GM19468 (cell line): ENCODE measurements around the gene CCDC9B.

Experiments
- ATAC-seq: cut with Tn5 transposase; IDR thresholded peaks from one replicate; pipeline ENCODE4 v1.9.1; 2021; ENCODE audit warnings: mild to moderate bottlenecking, moderate library complexity, moderate number of reproducible peaks; ENCODE audit not compliant: unreplicated experiment; ENCODE audit errors: extremely low read depth

Gene CCDC9B

DNA sequence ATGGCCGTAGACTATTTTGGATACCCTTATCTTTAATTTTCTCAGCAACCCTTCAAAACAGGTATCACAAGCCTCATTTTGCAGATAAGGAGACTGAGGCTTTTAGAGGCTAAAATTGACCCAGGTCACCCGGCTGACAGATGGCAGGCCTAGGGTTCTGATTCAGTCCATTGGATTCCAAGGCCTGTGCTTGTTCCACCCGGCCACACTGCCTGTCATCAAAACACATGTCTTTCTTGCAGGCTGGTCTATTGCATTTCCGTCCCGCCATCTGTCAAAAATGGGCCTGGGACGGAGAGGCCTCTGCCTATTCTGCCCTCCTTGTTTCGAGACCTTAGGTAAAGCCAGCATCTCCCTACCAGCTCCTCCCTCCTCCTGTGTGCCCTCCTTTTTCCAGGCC, 9.1 kb downstream of the CCDC9B start:
- no peak for ATAC-seq

DNA sequence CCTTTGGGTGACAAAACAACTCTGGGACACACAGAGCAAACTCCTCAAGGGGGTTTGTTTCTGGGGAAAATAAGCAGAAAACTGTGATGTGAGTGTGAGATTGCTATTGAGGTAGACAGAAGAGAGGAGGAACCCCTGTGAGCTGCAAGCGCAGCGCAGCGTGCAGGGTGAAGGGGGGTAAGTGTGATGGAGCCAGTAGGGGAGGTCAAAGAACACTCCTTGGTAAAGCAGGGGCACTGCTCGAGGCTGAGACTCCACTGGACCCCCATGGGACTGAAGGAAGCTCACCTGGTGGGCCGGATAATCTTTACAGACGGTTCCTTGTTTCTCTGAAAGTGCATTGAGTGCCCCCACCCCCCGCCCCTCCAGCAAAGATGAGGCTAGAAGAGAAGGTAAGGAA, 9.7 kb downstream of the CCDC9B start:
- ATAC-seq: no peak

GRCh38 chr15:40330368-40330836, 10.3 kb downstream of the CCDC9B start:
- no peak for ATAC-seq

DNA sequence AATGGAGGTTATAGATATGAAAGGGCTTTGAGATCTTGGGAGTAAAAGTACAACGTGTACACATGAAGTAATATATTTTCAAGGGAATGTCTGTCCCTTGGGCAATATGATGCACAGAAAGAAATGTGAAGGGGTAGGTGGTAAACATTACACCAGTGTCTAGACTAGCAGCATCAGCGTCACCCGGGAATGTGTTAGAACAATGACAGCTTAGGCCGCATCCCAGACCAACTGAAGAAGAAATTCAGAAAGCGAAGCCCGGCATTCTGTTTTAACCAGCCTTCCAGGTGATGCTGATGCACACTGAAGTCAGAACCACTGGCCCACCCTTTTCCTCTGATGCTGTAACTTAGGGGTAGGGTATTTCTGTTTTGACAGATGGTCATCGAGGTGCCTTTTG, 10.9 kb downstream of the CCDC9B start:
- no peak for ATAC-seq

DNA sequence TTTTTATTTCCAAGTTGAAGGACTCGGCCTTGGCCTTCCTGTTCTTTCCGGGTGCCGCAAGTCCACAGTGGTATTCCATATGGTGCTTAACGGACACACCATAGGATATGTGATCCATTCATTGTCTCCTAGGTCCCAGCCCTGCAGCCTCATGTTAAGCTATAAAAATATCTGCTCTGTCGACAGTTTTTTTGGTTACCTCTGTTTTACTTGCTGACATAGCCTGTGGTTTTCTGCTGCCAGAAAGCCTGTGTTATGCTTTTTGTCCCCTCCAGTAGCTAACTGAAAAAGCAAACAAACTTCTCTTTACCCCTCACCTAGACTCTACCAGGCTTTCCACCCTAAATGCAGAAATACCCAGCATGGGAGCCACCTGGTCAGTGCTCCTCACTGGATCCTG, 12.0 kb downstream of the CCDC9B start:
- no peak for ATAC-seq

DNA sequence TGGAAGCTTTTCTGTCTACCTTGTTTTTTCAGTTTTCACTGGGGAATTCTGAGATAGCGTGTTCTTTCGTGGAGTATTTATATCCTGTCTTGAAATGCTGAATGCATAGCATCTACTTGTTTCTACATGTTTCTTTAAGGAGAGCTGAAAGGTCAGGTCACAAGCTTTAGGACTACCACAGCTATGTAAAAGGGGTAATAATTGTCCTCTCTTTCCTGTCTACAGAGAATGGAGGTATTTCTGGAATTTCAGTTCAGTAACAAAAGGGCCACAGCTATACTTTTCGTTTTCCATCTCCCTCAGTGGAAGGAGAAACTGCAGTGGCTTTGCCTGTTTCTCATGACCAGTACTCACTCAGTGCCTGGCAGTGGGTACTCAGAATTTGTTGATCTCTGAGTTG, 12.6 kb downstream of the CCDC9B start:
- ATAC-seq: no peak

DNA sequence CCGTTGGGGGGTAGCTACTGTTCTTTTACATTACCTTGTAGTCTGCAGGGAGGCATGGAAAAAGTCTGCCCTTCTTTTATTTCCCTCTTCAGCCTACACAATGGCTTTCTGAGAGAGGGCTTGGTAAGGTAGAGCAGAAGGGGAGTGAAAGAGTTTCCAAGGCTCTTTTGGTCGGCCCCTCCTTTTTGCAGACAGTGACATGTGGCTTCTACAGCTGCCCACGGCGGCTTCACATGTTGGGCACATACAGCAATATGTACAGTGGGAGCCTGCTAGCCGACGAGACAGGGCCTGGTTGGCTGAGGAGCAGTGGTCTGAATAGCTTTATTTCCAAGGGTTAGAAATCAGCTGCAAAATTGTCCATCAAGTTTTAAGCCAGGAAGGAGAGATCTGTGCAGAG, 13.3 kb downstream of the CCDC9B start:
- no peak for ATAC-seq

- ATAC-seq: no peak
Observed at GRCh38 chr15:40325700-40326099, 15.0 kb downstream of the CCDC9B start.

GRCh38 chr15:40325188-40325587, 15.6 kb downstream of the CCDC9B start:
- no peak for ATAC-seq

DNA sequence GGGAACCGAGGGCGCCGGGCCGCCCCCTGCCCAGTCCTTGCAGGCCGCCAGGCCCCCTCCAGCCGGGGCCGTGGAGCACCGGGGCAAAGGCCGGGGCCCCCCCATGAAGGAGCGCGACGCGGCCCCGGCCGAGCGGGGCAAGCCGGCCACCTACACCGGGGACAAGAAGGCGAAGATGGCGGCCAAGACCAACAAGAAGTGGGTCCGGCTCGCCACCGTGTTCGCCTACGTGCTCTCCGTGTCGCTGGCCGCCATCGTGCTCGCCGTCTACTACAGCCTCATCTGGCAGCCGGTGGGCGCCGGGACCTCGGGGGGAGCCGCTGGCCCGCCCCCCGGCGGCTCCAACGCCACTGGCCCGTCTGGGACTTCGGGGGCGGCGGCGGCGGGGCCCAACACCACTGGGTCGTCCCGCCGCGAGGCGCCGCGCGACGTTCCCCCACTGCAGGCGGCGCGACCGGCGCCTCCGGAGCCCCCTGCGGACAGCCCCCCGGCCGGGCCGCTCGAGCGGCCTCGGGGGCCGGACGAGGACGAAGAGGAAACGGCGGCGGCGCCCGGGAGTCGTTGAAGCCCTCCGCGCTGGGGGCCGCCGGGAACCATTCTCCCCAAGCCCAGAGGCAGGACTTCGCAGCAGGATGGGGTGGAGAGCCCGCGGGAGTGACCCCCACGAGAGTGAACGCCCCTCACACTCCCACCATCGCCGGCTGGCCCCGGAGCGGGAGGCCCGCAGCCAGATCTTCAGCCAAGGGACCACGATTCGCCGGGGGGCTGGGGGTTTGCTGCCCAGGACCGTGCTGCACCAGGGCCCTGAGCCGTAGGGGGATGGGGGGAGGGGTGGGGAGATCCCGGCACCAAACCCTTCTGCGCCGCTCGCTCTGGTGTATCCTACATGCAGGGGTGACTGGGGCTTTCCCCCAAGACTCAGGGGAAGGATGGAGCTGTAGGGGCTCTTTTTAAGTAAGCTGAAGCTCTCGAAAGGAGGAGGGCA, 16.5 kb downstream of the CCDC9B start:
- ATAC-seq: no peak

- peak; percentile 80 for ATAC-seq
Observed at GRCh38 chr15:40323239-40323952, 17.3 kb downstream of the CCDC9B start, which contains the start of gene INAFM2. INAFM2 (plus strand) TSS chr15:40323692; CDS start chr15:40324056, 364 bp downstream.

- no peak for ATAC-seq
Observed at GRCh38 chr15:40322531-40323238, 18.1 kb downstream of the CCDC9B start.

DNA sequence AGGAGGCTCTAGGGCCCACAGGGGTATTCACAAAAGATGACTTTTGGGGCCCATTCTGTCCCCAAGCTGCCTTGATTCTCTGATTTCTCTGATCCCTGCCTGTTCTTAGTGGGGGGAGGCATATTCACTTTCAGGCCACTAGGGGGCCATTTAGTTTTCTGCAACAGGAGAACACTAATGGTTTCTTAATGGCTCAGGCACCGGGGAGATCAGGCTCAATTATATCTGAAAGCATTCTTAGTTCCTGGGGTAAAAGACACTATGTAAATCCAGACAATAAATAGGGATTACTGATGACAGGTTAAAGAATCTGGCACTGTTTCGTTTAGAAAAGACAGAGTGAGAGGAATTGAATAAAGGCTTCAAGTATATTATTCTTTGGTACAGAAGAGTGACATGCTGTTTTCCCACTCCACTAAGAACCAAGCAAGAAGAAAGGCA, 19.8 kb downstream of the CCDC9B start:
- no peak for ATAC-seq

DNA sequence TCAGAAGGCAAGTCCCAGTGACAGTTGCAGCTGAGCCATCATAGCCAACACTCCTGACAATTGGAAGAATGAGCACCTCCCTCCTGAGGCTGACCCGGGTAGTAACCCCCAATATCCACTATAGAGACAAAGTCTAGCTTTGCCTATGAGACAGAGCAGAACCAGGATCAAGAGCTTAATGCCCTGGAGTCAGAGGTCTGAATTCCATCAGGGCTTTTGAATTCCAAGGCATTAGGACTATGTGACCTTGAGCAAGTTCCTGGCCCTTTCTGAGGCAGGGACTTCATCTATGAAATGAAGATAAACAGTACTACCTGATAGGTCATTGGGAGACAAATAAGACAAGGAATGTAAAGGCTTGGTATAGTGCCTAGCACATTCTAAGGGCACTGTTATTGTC, 20.3 kb downstream of the CCDC9B start:
- no peak for ATAC-seq

DNA sequence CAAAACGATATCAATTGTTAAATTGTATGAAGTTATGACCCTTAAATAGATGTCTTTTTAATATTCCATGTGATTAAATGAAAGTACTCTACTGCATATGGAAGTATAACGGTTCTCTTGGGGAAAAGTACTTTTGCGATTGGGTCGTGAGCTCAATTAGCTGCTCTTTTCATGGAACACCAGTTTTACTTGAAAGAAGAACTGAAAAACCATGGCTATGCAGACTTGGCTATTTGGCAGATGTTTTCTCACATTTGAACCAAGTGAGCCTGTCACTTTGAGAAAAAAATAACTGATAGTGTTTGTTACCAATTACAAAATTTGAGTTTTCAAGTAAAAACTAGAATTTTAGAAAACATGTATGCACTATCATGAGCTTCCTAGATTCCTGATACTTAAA, 23.2 kb downstream of the CCDC9B start:
- ATAC-seq: no peak

DNA sequence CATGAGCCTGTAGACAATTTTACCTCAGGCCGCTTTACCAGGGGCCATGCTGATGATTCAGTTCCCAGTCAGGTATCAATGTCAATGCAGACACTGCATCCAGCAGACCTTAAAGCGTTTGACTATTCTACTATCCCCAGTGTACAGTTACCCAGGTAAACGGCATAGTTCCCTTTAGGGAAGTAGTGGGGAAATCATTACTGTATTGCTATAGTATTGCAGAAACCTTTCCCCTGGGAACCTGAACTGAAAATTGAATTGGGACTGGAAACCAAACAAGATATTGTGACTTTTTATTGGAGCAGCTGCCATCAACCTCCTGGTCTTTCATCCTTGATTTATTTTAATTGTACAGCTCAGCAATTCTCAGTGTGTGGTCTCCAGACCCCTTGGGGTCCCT, 23.8 kb downstream of the CCDC9B start:
- no peak for ATAC-seq

DNA sequence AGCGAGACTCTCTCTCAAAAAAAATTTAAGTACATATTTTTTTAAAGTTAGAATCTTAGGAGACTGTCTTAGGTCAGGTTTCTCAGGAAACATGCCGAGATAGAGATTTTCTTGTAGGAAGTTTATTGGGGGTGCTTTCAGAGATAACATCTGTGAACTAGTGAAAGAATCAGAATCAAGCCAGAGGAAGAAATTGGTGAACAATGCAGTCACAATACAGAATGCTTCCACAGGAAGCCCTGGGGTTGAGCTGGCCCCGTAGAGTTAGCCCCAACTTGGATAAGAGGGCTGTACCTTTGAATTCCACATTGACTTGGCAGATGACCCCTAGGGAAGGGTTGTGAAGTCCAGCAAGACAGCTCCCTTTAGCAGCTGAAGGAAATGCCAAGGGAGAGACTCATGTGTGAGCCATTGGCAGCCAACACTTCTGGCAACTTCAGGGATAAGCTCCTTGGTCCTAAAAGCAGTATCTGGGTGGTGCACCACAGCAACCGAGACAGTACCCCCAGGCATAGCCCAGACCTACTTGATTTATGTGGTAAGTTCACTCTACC, 25.9 kb downstream of the CCDC9B start:
- ATAC-seq: no peak

DNA sequence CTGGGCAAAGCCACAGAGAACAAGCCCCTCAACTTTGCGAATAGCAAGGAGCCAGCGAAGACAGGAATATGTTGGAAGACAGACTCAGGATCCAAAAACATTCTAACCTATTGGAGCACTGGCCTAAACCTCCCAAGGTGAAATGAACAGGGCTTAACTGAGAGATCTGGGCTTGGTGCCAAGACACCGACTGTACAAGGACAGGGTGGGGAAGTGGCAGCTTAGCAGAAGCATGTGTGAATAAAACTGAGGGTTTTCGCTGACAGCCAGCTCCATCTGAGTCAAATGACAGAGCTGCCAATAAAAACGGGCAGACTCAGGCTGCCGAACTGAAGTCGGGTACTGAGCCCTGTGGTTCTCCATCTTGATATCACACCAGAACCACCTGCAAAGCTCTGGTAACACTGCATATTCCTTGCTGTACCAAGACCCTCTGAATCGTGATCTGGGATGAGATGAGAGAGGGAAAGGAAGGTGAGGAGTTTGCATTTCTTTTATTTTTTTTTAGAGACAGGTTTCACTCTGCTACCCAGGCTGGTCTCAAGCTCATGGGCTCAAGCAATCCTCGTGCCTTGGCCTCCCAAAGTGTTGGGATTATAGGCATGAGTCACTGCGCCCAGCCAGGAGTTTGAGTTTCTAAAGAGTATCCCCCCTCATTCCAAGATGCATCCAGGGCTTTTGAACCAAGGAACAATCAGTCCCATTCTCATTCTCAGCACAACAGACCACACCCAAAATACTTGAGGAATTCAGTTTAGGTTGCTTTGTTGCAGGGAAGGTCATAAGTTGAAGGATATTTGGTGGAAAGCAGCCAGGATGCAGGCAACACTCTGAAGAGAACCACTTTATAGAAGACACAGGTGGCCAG, 27.0 kb downstream of the CCDC9B start:
- no peak for ATAC-seq
